Measurements from ENCODE around the gene KBTBD3. TPM values are rescaled to one million over a fixed set of nuclear protein-coding genes. Genes with fewer than 3 reads are reported as not detected.

The KBTBD3 gene
- total and polyA plus RNA-seq, 2 experiments from 2014 or later = 1.9 to 13.7 TPM

GRCh38 chr11:106021181-106021966 lies 55.8 kb downstream of the KBTBD3 start:
- Mint-ChIP-seq H3K4me3 (peak overlapping the region; percentile 92), H3K27ac (peak overlapping the region; percentile 95), H3K9me3 (no peaks in the 10 kb centered on the region; the same call in 2 of the 3 replicates), H3K27me3 (ENCODE audit: insufficient read depth, low read depth, poor library complexity) (no peaks in the 10 kb centered on the region), H3K4me1 (peaks cover 32% of the 10 kb centered on the region), H3K36me3 (ENCODE audit: low read depth) (no peaks in the 10 kb centered on the region)
- Histone ChIP-seq H3K36me3 (ENCODE audit: insufficient read depth) (no peaks in the 10 kb centered on the region), H2AFZ (peak overlapping the region; percentile 72; the same call in 1 of the 2 replicates), H3K9me2 (ENCODE audit: insufficient read depth) (no peaks in the 10 kb centered on the region), H3K27me3 (ENCODE audit: insufficient read depth) (no peaks in the 10 kb centered on the region), H4K20me1 (replicated peaks; ENCODE audit: insufficient read depth) (peaks cover 5% of the 10 kb centered on the region), H3K4me3 (peak overlapping the region; percentile 67), H3F3A (replicated peaks; ENCODE audit: low read depth) (no peaks in the 10 kb centered on the region), H3K4me1 (ENCODE audit: insufficient read depth) (peaks cover 38% of the 10 kb centered on the region), H3K27ac (ENCODE audit: low read depth) (no peak overlapping the region), H3K79me2 (replicated peaks; ENCODE audit: insufficient read depth) (peaks cover 54% of the 10 kb centered on the region), H3K4me2 (peak overlapping the region; percentile 78)
- ATAC-seq (peak; percentile 17), DNase-seq (ENCODE audit: low spot score) (peak; percentile 32)
- no peak for TF ChIP-seq ETS1 (IDR thresholded peaks at IDR 0.05)
- TF ChIP-seq ZNF462 (CRISPR knock-in tag; IDR thresholded peaks at IDR 0.05) = no peak

- no peak for DNase-seq (ENCODE audit: low spot score)
- Histone ChIP-seq H2AFZ (no peak overlapping the region), H4K20me1 (replicated peaks; ENCODE audit: insufficient read depth) (peaks cover 10% of the 10 kb centered on the region), H3K79me2 (replicated peaks; ENCODE audit: insufficient read depth) (peaks cover 90% of the 10 kb centered on the region), H3K4me2 (no peak overlapping the region), H3K9me2 (ENCODE audit: insufficient read depth) (no peaks in the 10 kb centered on the region), H3K27me3 (ENCODE audit: insufficient read depth) (no peaks in the 10 kb centered on the region), H3K36me3 (ENCODE audit: insufficient read depth) (no peaks in the 10 kb centered on the region), H3K27ac (ENCODE audit: low read depth) (no peak overlapping the region), H3K4me3 (no peak overlapping the region), H3F3A (replicated peaks; ENCODE audit: low read depth) (no peaks in the 10 kb centered on the region), H3K4me1 (ENCODE audit: insufficient read depth) (peaks cover 44% of the 10 kb centered on the region)
- H3K9me3 Mint-ChIP-seq = no peaks in the 10 kb centered on the region
- no peak for ATAC-seq
- no peak overlapping the region for H3K27ac Mint-ChIP-seq
- H3K4me1 Mint-ChIP-seq = peaks cover 44% of the 10 kb centered on the region
- H3K36me3 Mint-ChIP-seq (ENCODE audit: low read depth) = no peaks in the 10 kb centered on the region
- H3K27me3 Mint-ChIP-seq (ENCODE audit: insufficient read depth, low read depth, poor library complexity) = no peaks in the 10 kb centered on the region
- no peak overlapping the region for H3K4me3 Mint-ChIP-seq
- no peak for TF ChIP-seq ZNF331 (CRISPR knock-in tag; IDR thresholded peaks at IDR 0.05; ENCODE audit: low read depth)
- no peak for TF ChIP-seq EZH2phosphoT487 (IDR thresholded peaks at IDR 0.05; ENCODE audit: unreplicated experiment)
- no peak for TF ChIP-seq CREB1 (CRISPR knock-in tag; IDR thresholded peaks at IDR 0.05; ENCODE audit: low read depth)
- TF ChIP-seq JUNB (IDR thresholded peaks at IDR 0.05; ENCODE audit: unreplicated experiment) = no peak
- no peak for TF ChIP-seq POLR2AphosphoS5 (IDR thresholded peaks at IDR 0.05; ENCODE audit: low read depth)
- TF ChIP-seq ZNF114 (CRISPR knock-in tag; IDR thresholded peaks at IDR 0.05) = no peak
- no peak for TF ChIP-seq EZH2 (IDR thresholded peaks at IDR 0.05; ENCODE audit: low read depth, unreplicated experiment)
- no peak for TF ChIP-seq NANOG (IDR thresholded peaks at IDR 0.05; ENCODE audit: borderline replicate concordance)
Observed at GRCh38 chr11:106017093-106017492, 60.1 kb downstream of the KBTBD3 start.
